GM23338 (cell line): ENCODE results near the gene SCAF4. TPM values are rescaled to one million over a fixed set of nuclear protein-coding genes. Genes with fewer than 3 reads are reported as not detected.
A peak's percentile ranks its signal among the peaks of the same experiment; 100 is the strongest.

Experiments
- ATAC-seq: fragments of 200-7000 bp; cut with Tn5 transposase; 3 replicates; pipeline ENCODE4 v1.9.1; 2020
- DNase-seq: peaks from one replicate; pipeline ENCODE4 v3.0.0-alpha.2; 2015; ENCODE audit warnings: low spot score
- H2AFZ ChIP-seq: fragments of 200-600 bp; sonication (generic); 2 replicates; pipeline ENCODE4 v1.8.0; 2016; ENCODE audit warnings: antibody characterized with exemption, mild to moderate bottlenecking, moderate library complexity
- H3F3A ChIP-seq: fragments of 200-600 bp; sonication (generic); replicated peaks from 2 replicates; pipeline ENCODE4 v1.8.0; 2017; ENCODE audit warnings: antibody characterized with exemption, mixed run types, low read depth
- H3K27ac ChIP-seq: fragments of 200-600 bp; sonication (generic); 2 replicates; pipeline ENCODE4 v1.6.1; 2016; ENCODE audit warnings: low read depth
- H3K27me3 ChIP-seq: fragments of 200-600 bp; sonication (generic); 2 replicates; pipeline ENCODE4 v1.8.0; 2016; ENCODE audit warnings: mild to moderate bottlenecking, mixed run types, moderate library complexity; ENCODE audit not compliant: insufficient read depth
- H3K36me3 ChIP-seq: fragments of 200-600 bp; sonication (generic); 2 replicates; pipeline ENCODE4 v1.8.0; 2016; ENCODE audit warnings: mild to moderate bottlenecking; ENCODE audit not compliant: insufficient read depth
- H3K4me1 ChIP-seq: fragments of 200-600 bp; sonication (generic); 2 replicates; pipeline ENCODE4 v1.8.0; 2016; ENCODE audit warnings: mild to moderate bottlenecking, moderate library complexity; ENCODE audit not compliant: insufficient read depth
- H3K4me2 ChIP-seq: fragments of 200-600 bp; sonication (generic); 2 replicates; pipeline ENCODE4 v1.7.1; 2017; ENCODE audit warnings: mixed run types
- H3K4me3 ChIP-seq: fragments of 200-600 bp; sonication (generic); 2 replicates; pipeline ENCODE4 v1.6.1; 2016; ENCODE audit warnings: mixed run types
- H3K79me2 ChIP-seq: fragments of 200-600 bp; sonication (generic); replicated peaks from 2 replicates; pipeline ENCODE4 v1.8.0; 2017; ENCODE audit warnings: mild to moderate bottlenecking; ENCODE audit not compliant: insufficient read depth
- H3K9me2 ChIP-seq: fragments of 200-600 bp; sonication (generic); 2 replicates; pipeline ENCODE4 v1.8.0; 2017; ENCODE audit not compliant: insufficient read depth
- H4K20me1 ChIP-seq: fragments of 200-600 bp; sonication (generic); replicated peaks from 2 replicates; pipeline ENCODE4 v1.8.0; 2017; ENCODE audit warnings: mild to moderate bottlenecking; ENCODE audit not compliant: insufficient read depth
- H3K27ac Mint-ChIP-seq: 2 replicates; pipeline ENCODE4 v1.8.0; 2020; ENCODE audit warnings: inconsistent platforms, mild to moderate bottlenecking, moderate library complexity, mixed read lengths
- H3K27me3 Mint-ChIP-seq: 3 replicates; pipeline ENCODE4 v1.8.0; 2022; ENCODE audit warnings: low read depth, mild to moderate bottlenecking, moderate library complexity, mixed read lengths, inconsistent platforms; ENCODE audit not compliant: insufficient read depth, poor library complexity
- H3K36me3 Mint-ChIP-seq: 3 replicates; pipeline ENCODE4 v1.8.0; 2021; ENCODE audit warnings: low read depth, mild to moderate bottlenecking, inconsistent platforms, moderate library complexity, mixed read lengths
- H3K4me1 Mint-ChIP-seq: 3 replicates; pipeline ENCODE4 v1.8.0; 2020; ENCODE audit warnings: mild to moderate bottlenecking, inconsistent platforms, mixed read lengths
- H3K4me3 Mint-ChIP-seq: 3 replicates; pipeline ENCODE4 v1.8.0; 2021; ENCODE audit warnings: moderate library complexity, mild to moderate bottlenecking, inconsistent platforms, mixed read lengths
- H3K9me3 Mint-ChIP-seq: 3 replicates; pipeline ENCODE4 v1.8.0; 2020; ENCODE audit warnings: moderate library complexity, mild to moderate bottlenecking, inconsistent platforms, mixed read lengths
- CREB1 ChIP-seq: fragments of 250-450 bp; sonication (Bioruptor Pico); IDR thresholded peaks from 2 replicates; pipeline ENCODE4 v1.5.0; 2020; ENCODE audit warnings: low read depth, mild to moderate bottlenecking, moderate library complexity
- EZH2phosphoT487 ChIP-seq: fragments of 200-600 bp; sonication (generic); IDR thresholded peaks from one replicate; pipeline ENCODE4 v1.8.1; 2018; ENCODE audit warnings: antibody characterized with exemption; ENCODE audit not compliant: unreplicated experiment
- POLR2AphosphoS5 ChIP-seq: IDR thresholded peaks from 2 replicates; pipeline ENCODE4 v1.6.1; 2016; ENCODE audit warnings: antibody characterized with exemption, low read depth
- REST ChIP-seq: IDR thresholded peaks from one replicate; pipeline ENCODE4 v1.6.1; 2018; ENCODE audit warnings: antibody characterized with exemption; ENCODE audit not compliant: unreplicated experiment
- ZNF114 ChIP-seq: fragments of 250-450 bp; sonication (Bioruptor Pico); IDR thresholded peaks from 2 replicates; pipeline ENCODE4 v1.5.0; 2020; ENCODE audit warnings: mild to moderate bottlenecking, moderate library complexity
- ZNF331 ChIP-seq: fragments of 250-450 bp; sonication (Bioruptor Pico); IDR thresholded peaks from 2 replicates; pipeline ENCODE4 v1.5.0; 2020; ENCODE audit warnings: low read depth, mild to moderate bottlenecking, moderate library complexity
- ZNF462 ChIP-seq: fragments of 250-450 bp; sonication (Bioruptor Pico); IDR thresholded peaks from 2 replicates; pipeline ENCODE4 v1.5.0; 2020; ENCODE audit warnings: mild to moderate bottlenecking, moderate library complexity
- polyA plus RNA-seq: library from polyadenylated mRNA; unstranded; fragments of >200 nt; fragmentation: Nextera tagmentation; extraction: Ambion mirVana; gene quantifications from 2 replicates; pipeline ENCODE4 v1.2.1, GENCODE V29; 2016
- total RNA-seq: library from RNA; depleted of rRNA; stranded (reverse); fragments of >200 nt; shearing (Covaris generic); gene quantifications from 2 replicates; pipeline ENCODE4 v1.2.3, GENCODE V29; 2014
- TF ChIP-seq, protein P1 (sequence below): IDR thresholded peaks from 2 replicates; pipeline ENCODE4 v1.6.1; 2016; ENCODE audit warnings: antibody characterized with exemption

Gene SCAF4
- total and polyA plus RNA-seq, 2 experiments from 2014 or later = 29.7 to 45.8 TPM

- H4K20me1 ChIP-seq = peaks cover 5% of the 10 kb centered on the region; the same call in 1 of the 2 replicates
- Mint-ChIP-seq H3K36me3 (peaks cover 6% of the 10 kb centered on the region; the same call in 2 of the 3 replicates), H3K27ac (no peak overlapping the region), H3K4me3 (no peak overlapping the region), H3K27me3 (peaks cover 2% of the 10 kb centered on the region), H3K9me3 (no peaks in the 10 kb centered on the region), H3K4me1 (peaks cover 18% of the 10 kb centered on the region)
- H3K4me3 ChIP-seq = no peak overlapping the region
- no peak for TF ChIP-seq CREB1 (CRISPR knock-in tag)
- no peak for TF ChIP-seq ZNF462
- TF ChIP-seq ZNF114 = no peak
- 0 out of 2 replicates have a peak overlapping the region, but pooled peaks have one; percentile 35 for H3K27ac ChIP-seq
- DNase-seq = no peak
- no peaks in the 10 kb centered on the region for H3F3A ChIP-seq
- no peaks in the 10 kb centered on the region for H3K27me3 ChIP-seq
- H3K4me1 ChIP-seq = peaks cover 7% of the 10 kb centered on the region
- no peaks in the 10 kb centered on the region for H3K79me2 ChIP-seq
- H3K9me2 ChIP-seq = no peaks in the 10 kb centered on the region
- H3K36me3 ChIP-seq = no peaks in the 10 kb centered on the region
- H2AFZ ChIP-seq = no peak overlapping the region
- H3K4me2 ChIP-seq = no peak overlapping the region
- ATAC-seq = no peak
Observed at GRCh38 chr21:31675318-31675717, 56.6 kb downstream of the SCAF4 start.

DNA sequence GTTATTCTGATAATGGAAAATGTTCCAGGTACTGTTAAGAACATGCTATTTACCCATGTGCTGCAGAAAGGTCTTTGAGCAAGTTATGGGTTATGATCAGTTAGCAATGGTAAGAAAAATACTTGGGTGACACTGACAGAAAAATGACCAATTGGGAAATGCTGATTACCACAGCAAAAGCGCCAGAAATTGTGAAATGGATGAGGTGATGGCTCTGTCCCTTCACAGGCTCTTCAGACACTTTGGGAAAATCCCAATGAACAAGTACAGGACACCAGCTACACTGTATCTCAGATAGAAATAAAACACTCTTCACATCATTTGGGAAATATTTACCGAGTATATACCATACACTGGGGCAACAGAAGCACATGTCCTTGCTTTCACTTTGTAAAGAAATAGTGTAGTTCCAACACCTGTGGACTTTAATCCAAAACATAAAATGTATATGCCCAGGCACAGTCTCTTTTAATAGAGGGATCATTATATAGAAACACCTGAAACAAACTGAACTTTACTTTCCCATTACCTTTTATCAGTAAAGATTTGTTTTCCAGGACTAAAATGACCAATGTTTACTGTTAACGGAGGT, 58.5 kb downstream of the SCAF4 start:
- H3K4me3 ChIP-seq = no peak overlapping the region
- Mint-ChIP-seq H3K9me3 (no peaks in the 10 kb centered on the region), H3K4me1 (peaks cover 30% of the 10 kb centered on the region)

More for the DNA sequence above, 58.5 kb downstream of the SCAF4 start:
- H4K20me1 ChIP-seq = peaks cover 5% of the 10 kb centered on the region; the same call in 1 of the 2 replicates
- no peak for ATAC-seq
- TF ChIP-seq EZH2phosphoT487 (no peak), ZNF331 (CRISPR knock-in tag) (no peak), ZNF114 (no peak), CREB1 (CRISPR knock-in tag) (no peak), REST (no peak), POLR2AphosphoS5 (no peak)
- TF ChIP-seq, protein P1, sequence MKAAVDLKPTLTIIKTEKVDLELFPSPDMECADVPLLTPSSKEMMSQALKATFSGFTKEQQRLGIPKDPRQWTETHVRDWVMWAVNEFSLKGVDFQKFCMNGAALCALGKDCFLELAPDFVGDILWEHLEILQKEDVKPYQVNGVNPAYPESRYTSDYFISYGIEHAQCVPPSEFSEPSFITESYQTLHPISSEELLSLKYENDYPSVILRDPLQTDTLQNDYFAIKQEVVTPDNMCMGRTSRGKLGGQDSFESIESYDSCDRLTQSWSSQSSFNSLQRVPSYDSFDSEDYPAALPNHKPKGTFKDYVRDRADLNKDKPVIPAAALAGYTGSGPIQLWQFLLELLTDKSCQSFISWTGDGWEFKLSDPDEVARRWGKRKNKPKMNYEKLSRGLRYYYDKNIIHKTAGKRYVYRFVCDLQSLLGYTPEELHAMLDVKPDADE = no peak
- no peaks in the 10 kb centered on the region for H3K9me2 ChIP-seq
- no peaks in the 10 kb centered on the region for H3K79me2 ChIP-seq
- no peak overlapping the region for H3K4me3 Mint-ChIP-seq
- H3K27me3 Mint-ChIP-seq = peaks cover 2% of the 10 kb centered on the region
- no peaks in the 10 kb centered on the region for H3F3A ChIP-seq
- peaks cover 22% of the 10 kb centered on the region for H3K4me1 ChIP-seq
- H3K27me3 ChIP-seq = no peaks in the 10 kb centered on the region
- H3K36me3 ChIP-seq = no peaks in the 10 kb centered on the region
- peaks cover 10% of the 10 kb centered on the region; the same call in 2 of the 3 replicates for H3K36me3 Mint-ChIP-seq
- no peak for DNase-seq
- H3K4me2 ChIP-seq = no peak overlapping the region
- no peak overlapping the region for H3K27ac Mint-ChIP-seq
- no peak overlapping the region for H2AFZ ChIP-seq
- H3K27ac ChIP-seq = no peak overlapping the region
